K562 (cell line): ENCODE data around the gene CDT1. TPM values are rescaled to one million over a fixed set of nuclear protein-coding genes. Genes with fewer than 3 reads are reported as not detected.

ENCODE experiments used
- ATAC-seq: fragments of 200-7000 bp; cut with Tn5 transposase; 3 replicates; pipeline ENCODE4 v1.9.1; 2020; ENCODE audit warnings: moderate library complexity
- BruUV-seq: library from RNA; stranded (reverse); fragments of 400-500 nt; replicated peaks from 2 replicates; lab custom pipeline; 2021; lab: Mats Ljungman, UMichigan
- CTCF ChIA-PET: fragments of 300-600 bp; formaldehyde crosslinking; extraction: SDS; loops from one replicate; lab custom pipeline; 2021; ENCODE audit warnings: low intra/inter-chr PET ratio; lab: Yijun Ruan, JAX
- POLR2A ChIA-PET: fragments of 300-600, 350-650 bp; sonication (Branson Sonifier 250); formaldehyde crosslinking; extraction: SDS; loops from one replicate; lab custom pipeline; 2021; ENCODE audit warnings: antibody characterized with exemption, inconsistent platforms; lab: Yijun Ruan, JAX
- DNase-seq, 4 experiments: peaks; one replicate each; pipeline versions ENCODE4 v3.0.0 to v3.0.0-alpha.2; 2011 to 2018; ENCODE audit warnings: low spot score in 3 of 4, mixed read lengths in 3 of 4; ENCODE audit errors: extremely low read depth in 1 of 4
- FAIRE-seq: peaks from 2 replicates; lab custom pipeline; 2011; peaks lifted over from hg19 to GRCh38; lab: Jason Lieb, UNC
- H2AFZ ChIP-seq: 2 replicates; pipeline ENCODE4 v1.6.0; 2011; ENCODE audit warnings: low read depth, low read length, control low read depth, inconsistent platforms
- H3K27ac ChIP-seq: fragments of 200-600 bp; 3 replicates; pipeline ENCODE4 v1.8.0; 2011; ENCODE audit warnings: low read depth, mild to moderate bottlenecking, control low read depth, inconsistent platforms, low read length, moderate library complexity, mixed read lengths; ENCODE audit errors: extremely low read depth
- H3K27me3 ChIP-seq, 2 experiments: fragments of 300-600 bp in 1 of 2; 2 replicates in 1 of 2; 3 replicates in 1 of 2; pipeline versions ENCODE4 v1.6.0 to v1.8.0; 2011; ENCODE audit warnings: inconsistent platforms in 2 of 2, low read length in 2 of 2, mild to moderate bottlenecking in 1 of 2, mixed read lengths in 1 of 2, moderate library complexity in 1 of 2; ENCODE audit not compliant: control insufficient read depth in 2 of 2, insufficient read depth in 2 of 2
- H3K36me3 ChIP-seq: fragments of 300-600 bp; 3 replicates; pipeline ENCODE4 v1.8.0; 2011; ENCODE audit warnings: mild to moderate bottlenecking, low read length, inconsistent platforms; ENCODE audit not compliant: control insufficient read depth, insufficient read depth
- H3K4me1 ChIP-seq, 2 experiments: fragments of 200-600 bp in 1 of 2; replicated peaks in 1 of 2; 2 replicates in 1 of 2; 3 replicates in 1 of 2; pipeline versions ENCODE4 v1.5.1 to v1.8.0; 2011; ENCODE audit warnings: inconsistent platforms in 2 of 2, low read length in 2 of 2, mild to moderate bottlenecking in 1 of 2, mixed read lengths in 1 of 2, moderate library complexity in 1 of 2; ENCODE audit not compliant: control insufficient read depth in 2 of 2, insufficient read depth in 2 of 2
- H3K4me2 ChIP-seq: 2 replicates; pipeline ENCODE4 v1.6.1; 2011; ENCODE audit warnings: low read length, control low read depth, inconsistent platforms, mixed read lengths; ENCODE audit not compliant: insufficient read depth
- H3K4me3 ChIP-seq: fragments of 200-600 bp; sonication (generic), shearing (Covaris generic); 2 replicates; pipeline ENCODE4 v1.5.1; 2016; ENCODE audit warnings: control low read depth, inconsistent platforms
- H3K79me2 ChIP-seq: fragments of 200-600 bp; 3 replicates; pipeline ENCODE4 v1.8.0; 2011; ENCODE audit warnings: low read length, inconsistent platforms; ENCODE audit not compliant: control insufficient read depth, insufficient read depth
- H3K9ac ChIP-seq, 2 experiments: 2 replicates each; pipeline versions ENCODE4 v1.6.0 to v1.6.1; 2011; ENCODE audit warnings: low read depth in 2 of 2, low read length in 2 of 2, control low read depth in 1 of 2, inconsistent platforms in 1 of 2, mild to moderate bottlenecking in 1 of 2, mixed read lengths in 1 of 2; ENCODE audit not compliant: insufficient read depth in 1 of 2
- H3K9me1 ChIP-seq: one replicate; pipeline ENCODE4 v1.6.0; 2011; ENCODE audit warnings: inconsistent platforms, mild to moderate bottlenecking, low read length, moderate library complexity; ENCODE audit not compliant: control insufficient read depth, insufficient read depth
- H3K9me3 ChIP-seq: replicated peaks from 2 replicates; pipeline ENCODE4 v1.5.1; 2011; ENCODE audit warnings: low read depth, low read length, inconsistent platforms; ENCODE audit not compliant: control insufficient read depth, insufficient read depth
- H4K20me1 ChIP-seq: replicated peaks from 2 replicates; pipeline ENCODE4 v1.6.1; 2011; ENCODE audit warnings: low read length, inconsistent platforms, mixed read lengths; ENCODE audit not compliant: control insufficient read depth, insufficient read depth
- CSDE1 ChIP-seq, 2 experiments: fragments of 450-650 bp; IDR thresholded peaks; 2 replicates each; pipeline ENCODE4 v1.6.1; 2016; ENCODE audit warnings: mild to moderate bottlenecking in 1 of 2
- DNMT1 ChIP-seq: fragments of 450-650 bp; IDR thresholded peaks from 2 replicates; pipeline ENCODE4 v1.6.1; 2016; ENCODE audit warnings: antibody characterized with exemption, mild to moderate bottlenecking
- E2F3 ChIP-seq: fragments of 250-450 bp; sonication (Bioruptor Pico); IDR thresholded peaks from 2 replicates; pipeline ENCODE4 v1.4.0; 2020; ENCODE audit warnings: mild to moderate bottlenecking
- ETS1 ChIP-seq: conservative IDR thresholded peaks from 2 replicates; pipeline ENCODE4 v1.6.1; 2011; ENCODE audit warnings: low read depth, mild to moderate bottlenecking, low read length; ENCODE audit not compliant: control insufficient read depth
- FOXK1 ChIP-seq: sonication (generic); formaldehyde crosslinking; IDR thresholded peaks from 2 replicates; pipeline ENCODE4 v1.8.0; 2022; ENCODE audit warnings: missing genetic modification reagents, mild to moderate bottlenecking, borderline replicate concordance
- KDM4B ChIP-seq, 2 experiments: fragments of 450-650 bp in 1 of 2; sonication (generic) in 1 of 2; IDR thresholded peaks; 2 replicates each; pipeline ENCODE4 v1.6.1; 2016 to 2017; ENCODE audit warnings: borderline replicate concordance in 2 of 2, antibody characterized with exemption in 1 of 2, low read depth in 1 of 2, mild to moderate bottlenecking in 1 of 2
- MAFK ChIP-seq: IDR thresholded peaks from 2 replicates; pipeline ENCODE4 v1.6.1; 2011; ENCODE audit warnings: low read length, improper control_type of control experiment
- MED1 ChIP-seq: sonication (generic); formaldehyde crosslinking; IDR thresholded peaks from 2 replicates; pipeline ENCODE4 v1.8.1; 2023; ENCODE audit warnings: missing genetic modification reagents, borderline replicate concordance
- NCOA6 ChIP-seq: fragments of 450-650 bp; IDR thresholded peaks from 2 replicates; pipeline ENCODE4 v1.6.1; 2017; ENCODE audit warnings: mild to moderate bottlenecking
- PATZ1 ChIP-seq: fragments of 250-450 bp; sonication (Bioruptor Pico); IDR thresholded peaks from 2 replicates; pipeline ENCODE4 v1.5.0; 2020; ENCODE audit warnings: mild to moderate bottlenecking, borderline replicate concordance
- PYGO2 ChIP-seq: fragments of 450-650 bp; IDR thresholded peaks from 2 replicates; pipeline ENCODE4 v1.6.1; 2016; ENCODE audit warnings: mild to moderate bottlenecking, missing genetic modification characterization, moderate library complexity, missing compliant biosample characterization
- RFX1 ChIP-seq: fragments of 450-650 bp; IDR thresholded peaks from 2 replicates; pipeline ENCODE4 v1.6.1; 2016; ENCODE audit warnings: mild to moderate bottlenecking, moderate library complexity
- SPI1 ChIP-seq: IDR thresholded peaks from 2 replicates; pipeline ENCODE4 v1.6.1; 2011; ENCODE audit warnings: low read depth, low read length, control low read depth, borderline replicate concordance
- TCF7L2 ChIP-seq: fragments of 150-350 bp; IDR thresholded peaks from 2 replicates; pipeline ENCODE4 v1.6.1; 2016; ENCODE audit warnings: low read depth, mild to moderate bottlenecking, low read length, moderate library complexity
- ZBTB34 ChIP-seq: fragments of 250-450 bp; sonication (Bioruptor Pico); IDR thresholded peaks from 2 replicates; pipeline ENCODE4 v1.8.0; 2021; ENCODE audit warnings: mild to moderate bottlenecking, moderate library complexity
- ZFPM2 ChIP-seq: fragments of 250-450 bp; sonication (Bioruptor Pico); IDR thresholded peaks from 2 replicates; pipeline ENCODE4 v1.5.1; 2022; ENCODE audit warnings: mild to moderate bottlenecking
- ZKSCAN3 ChIP-seq: fragments of 250-450 bp; sonication (Bioruptor Pico); IDR thresholded peaks from 2 replicates; pipeline ENCODE4 v1.4.0; 2020
- ZNF133 ChIP-seq: fragments of 250-450 bp; sonication (Bioruptor Pico); IDR thresholded peaks from 2 replicates; pipeline ENCODE4 v1.4.0; 2020; ENCODE audit warnings: mild to moderate bottlenecking
- ZNF140 ChIP-seq: fragments of 250-450 bp; sonication (Bioruptor Pico); IDR thresholded peaks from 2 replicates; pipeline ENCODE4 v1.8.0; 2021; ENCODE audit warnings: moderate library complexity, mild to moderate bottlenecking, inconsistent platforms
- ZNF507 ChIP-seq: conservative IDR thresholded peaks from 2 replicates; pipeline ENCODE4 v1.6.1; 2017; ENCODE audit warnings: missing genetic modification characterization, missing compliant biosample characterization
- WGBS: fragments of 100-300 bp; shearing (Covaris generic); methylation state at CpG from one replicate; pipeline ENCODE4 v1.1.6; 2016; ENCODE audit warnings: low coverage, mixed read lengths; ENCODE audit not compliant: insufficient coverage; ENCODE audit errors: missing lambda C conversion rate; 5-methylcytosine and 5-hydroxymethylcytosine counted together
- in situ Hi-C: fragments of 300-500 bp; cut with MboI; formaldehyde crosslinking; loops from 4 replicates; pipeline ENCODE4 v1.15.0; 2018; ENCODE audit warnings: inconsistent platforms, mixed read lengths
- intact Hi-C: fragments of 100-400 bp; cut with micrococcal nuclease; formaldehyde crosslinking; loops from 2 replicates; pipeline ENCODE4 v1.14.2; 2022
- polyA plus RNA-seq, 8 experiments: library from polyadenylated mRNA; depleted of rRNA in 4 of 8; stranded (reverse) in 5 of 8; unstranded in 3 of 8; fragments of >200 nt; fragmentation: Nextera tagmentation in 2 of 8; fragmentation: Illumina TruSeq in 1 of 8; extraction: Ambion mirVana in 2 of 8; extraction: Trizol in 1 of 8; gene quantifications; 2 replicates each; pipeline versions ENCODE4 v1.2.1 to v1.2.3, GENCODE V29; 2011 to 2014; ENCODE audit warnings: inconsistent platforms in 1 of 8, missing spikeins in 1 of 8
- total RNA-seq, 7 experiments: library from RNA; depleted of rRNA in 6 of 7; stranded (reverse); fragments of >200 nt in 6 of 7; fragmentation: Illumina TruSeq in 2 of 7; extraction: Trizol in 2 of 7; gene quantifications; 2 replicates each; pipeline versions ENCODE4 v1.2.1 to v1.2.3, GENCODE V29; 2011 to 2021; ENCODE audit warnings: low replicate concordance in 1 of 7

The CDT1 gene
- total and polyA plus RNA-seq, 9 of the 15 experiments (the other 6 are each of a cell fraction or from before 2014, with no cell fraction given), result 0.92 to 178 (median 14.2) TPM

GRCh38 chr16:88853325-88853941 lies 49.8 kb downstream of the CDT1 start:
- no TSS peak for BruUV-seq
- H3K79me2 ChIP-seq, result peaks cover 22% of the 10 kb centered on the region
- no peak overlapping the region for H3K4me2 ChIP-seq
- peaks cover 8 to 53% of the 10 kb centered on the region in 2 experiments for H3K4me1 ChIP-seq
- CTCF ChIA-PET, result no interaction called here
- in situ Hi-C loops (no loop called here), intact Hi-C loops (no loop called here)
- FAIRE-seq, result no peak
- H3K9ac ChIP-seq, result peak overlapping the region in 1 of 2 experiments; percentile 83; a peak in 2 of 4 replicates
- H3K36me3 ChIP-seq, result peaks cover 10% of the 10 kb centered on the region; the same call in 2 of the 3 replicates
- DNase-seq, result no peak
- no peak overlapping the region for H3K27ac ChIP-seq
- no peak overlapping the region for H3K4me3 ChIP-seq
- H3K27me3 ChIP-seq, result no peaks in the 10 kb centered on the region
- H2AFZ ChIP-seq, result no peak overlapping the region
- WGBS, result 59% methylated on average over 15 of the region's 17 CpGs
- no peak for ATAC-seq
- POLR2A ChIA-PET, result no interaction called here
- peaks cover 6% of the 10 kb centered on the region for H3K9me1 ChIP-seq
- H3K9me3 ChIP-seq, result no peaks in the 10 kb centered on the region
- H4K20me1 ChIP-seq, result no peaks in the 10 kb centered on the region; the same call in 1 of the 2 replicates
- TF ChIP-seq ZNF507 (tag) (no peak), DNMT1 (no peak), E2F3 (CRISPR knock-in tag) (no peak), KDM4B (IDR thresholded peaks at IDR 0.05; ENCODE audit: borderline replicate concordance in 2 of 2, low read depth in 1 of 2) (0 out of 4 replicates have a peak, but pooled peaks of 1 of the 2 experiments have one; percentile 45), ZNF133 (no peak), FOXK1 (CRISPR knock-in tag) (no peak), ETS1 (no peak), ZKSCAN3 (CRISPR knock-in tag) (no peak), MED1 (CRISPR knock-in tag) (no peak), SPI1 (peak; percentile 59; the same call in 1 of the 2 replicates), CSDE1 (IDR thresholded peaks at IDR 0.05) (no peak), ZNF140 (CRISPR knock-in tag) (no peak), TCF7L2 (no peak), NCOA6 (no peak), ZFPM2 (CRISPR knock-in tag) (no peak), RFX1 (peak; percentile 6; the same call in 1 of the 2 replicates), ZBTB34 (CRISPR knock-in tag) (no peak), PATZ1 (CRISPR knock-in tag) (no peak), PYGO2 (no peak), MAFK (no peak)
